GM12892 (cell line): ENCODE data around the gene CHRM2.

Experiments
- POLR2A ChIP-seq: IDR thresholded peaks from 2 replicates; pipeline ENCODE4 v1.6.1; 2011; ENCODE audit warnings: low read depth, low read length, control low read depth
- POLR2AphosphoS5 ChIP-seq: IDR thresholded peaks from 2 replicates; pipeline ENCODE4 v1.6.1; 2011; ENCODE audit warnings: low read depth, low read length, control low read depth
- TAF1 ChIP-seq: IDR thresholded peaks from 2 replicates; pipeline ENCODE4 v1.6.1; 2011; ENCODE audit warnings: low read depth, mild to moderate bottlenecking, control low read depth, low read length, borderline replicate concordance

GRCh38 chr7:136956671-136957070, 88.2 kb downstream of the CHRM2 start:
- TF ChIP-seq POLR2AphosphoS5, result no peak
- TF ChIP-seq TAF1, result no peak
- no peak for TF ChIP-seq POLR2A
